IMR-90 (cell line): ENCODE results near the gene SPATA33.

Experiments used
- CEBPB ChIP-seq: IDR thresholded peaks from 2 replicates; pipeline ENCODE4 v1.6.1; 2012; ENCODE audit warnings: low read depth, low read length, improper control_type of control experiment
- MAZ ChIP-seq: IDR thresholded peaks from 2 replicates; pipeline ENCODE4 v1.6.1; 2012; ENCODE audit warnings: low read depth, mild to moderate bottlenecking, low read length, improper control_type of control experiment, moderate library complexity, borderline replicate concordance
- POLR2A ChIP-seq: IDR thresholded peaks from 2 replicates; pipeline ENCODE4 v1.6.1; 2012; ENCODE audit warnings: mild to moderate bottlenecking, low read depth, low read length
- RAD21 ChIP-seq: IDR thresholded peaks from 2 replicates; pipeline ENCODE4 v1.6.1; 2012; ENCODE audit warnings: low read length, improper control_type of control experiment
- RCOR1 ChIP-seq: IDR thresholded peaks from 2 replicates; pipeline ENCODE4 v1.6.1; 2012; ENCODE audit warnings: mild to moderate bottlenecking, low read length, improper control_type of control experiment; ENCODE audit not compliant: insufficient replicate concordance
- RFX5 ChIP-seq: IDR thresholded peaks from 2 replicates; pipeline ENCODE4 v1.8.0; 2012; ENCODE audit warnings: low read depth, mild to moderate bottlenecking, low read length, moderate library complexity
- TF ChIP-seq, protein P1 (sequence below): conservative IDR thresholded peaks from 2 replicates; pipeline ENCODE4 v1.5.1; 2012; ENCODE audit warnings: mild to moderate bottlenecking, low read depth, low read length, improper control_type of control experiment

- no peak for TF ChIP-seq RCOR1
- no peak for TF ChIP-seq POLR2A
- TF ChIP-seq, protein P1, sequence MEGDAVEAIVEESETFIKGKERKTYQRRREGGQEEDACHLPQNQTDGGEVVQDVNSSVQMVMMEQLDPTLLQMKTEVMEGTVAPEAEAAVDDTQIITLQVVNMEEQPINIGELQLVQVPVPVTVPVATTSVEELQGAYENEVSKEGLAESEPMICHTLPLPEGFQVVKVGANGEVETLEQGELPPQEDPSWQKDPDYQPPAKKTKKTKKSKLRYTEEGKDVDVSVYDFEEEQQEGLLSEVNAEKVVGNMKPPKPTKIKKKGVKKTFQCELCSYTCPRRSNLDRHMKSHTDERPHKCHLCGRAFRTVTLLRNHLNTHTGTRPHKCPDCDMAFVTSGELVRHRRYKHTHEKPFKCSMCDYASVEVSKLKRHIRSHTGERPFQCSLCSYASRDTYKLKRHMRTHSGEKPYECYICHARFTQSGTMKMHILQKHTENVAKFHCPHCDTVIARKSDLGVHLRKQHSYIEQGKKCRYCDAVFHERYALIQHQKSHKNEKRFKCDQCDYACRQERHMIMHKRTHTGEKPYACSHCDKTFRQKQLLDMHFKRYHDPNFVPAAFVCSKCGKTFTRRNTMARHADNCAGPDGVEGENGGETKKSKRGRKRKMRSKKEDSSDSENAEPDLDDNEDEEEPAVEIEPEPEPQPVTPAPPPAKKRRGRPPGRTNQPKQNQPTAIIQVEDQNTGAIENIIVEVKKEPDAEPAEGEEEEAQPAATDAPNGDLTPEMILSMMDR = no peak
- no peak for TF ChIP-seq CEBPB
- TF ChIP-seq RAD21 = no peak
- no peak for TF ChIP-seq RFX5
- TF ChIP-seq MAZ = no peak
Observed at GRCh38 chr16:89661215-89661614, 3.6 kb downstream of the SPATA33 start.
